ENCODE results near the gene PRR5L.

The PRR5L gene

GRCh38 chr11:36449561-36450096 is 153.5 kb downstream of the PRR5L start:
- DNase-seq (ENCODE audit: low spot score): no peak
- TF ChIP-seq CTCF (IDR thresholded peaks at IDR 0.05; ENCODE audit: extremely low read depth, insufficient read depth, missing control alignments): no peak
- in situ Hi-C loops (cut with MboI; ENCODE audit: low pct_unique_long_range_greater_than_20kb, low sequenced_read_pairs, unreplicated experiment): no loop called here

- in situ Hi-C loops (cut with MboI; ENCODE audit: low pct_unique_long_range_greater_than_20kb, low sequenced_read_pairs, unreplicated experiment): no loop called here
- no peak for DNase-seq (ENCODE audit: low spot score)
- no peak for TF ChIP-seq CTCF (IDR thresholded peaks at IDR 0.05; ENCODE audit: extremely low read depth, insufficient read depth, missing control alignments)
Measured at GRCh38 chr11:36450110-36450572, 154.1 kb downstream of the PRR5L start.

- TF ChIP-seq CTCF (IDR thresholded peaks at IDR 0.05; ENCODE audit: extremely low read depth, insufficient read depth, missing control alignments): no peak
- in situ Hi-C loops (cut with MboI; ENCODE audit: low pct_unique_long_range_greater_than_20kb, low sequenced_read_pairs, unreplicated experiment): no loop called here
Measured at GRCh38 chr11:36451045-36451444, 155.0 kb downstream of the PRR5L start.

GRCh38 chr11:36451681-36452080 is 155.6 kb downstream of the PRR5L start:
- DNase-seq (ENCODE audit: low spot score): no peak

More at GRCh38 chr11:36451045-36451444, 155.0 kb downstream of the PRR5L start:
- DNase-seq (ENCODE audit: low spot score): no peak

GRCh38 chr11:36452236-36452940 is 156.3 kb downstream of the PRR5L start:
- TF ChIP-seq CTCF (IDR thresholded peaks at IDR 0.05; ENCODE audit: extremely low read depth, insufficient read depth, missing control alignments): no peak
- in situ Hi-C loops (cut with MboI; ENCODE audit: low pct_unique_long_range_greater_than_20kb, low sequenced_read_pairs, unreplicated experiment): no loop called here
- DNase-seq (ENCODE audit: low spot score): no peak

More at GRCh38 chr11:36451681-36452080, 155.6 kb downstream of the PRR5L start:
- TF ChIP-seq CTCF (IDR thresholded peaks at IDR 0.05; ENCODE audit: extremely low read depth, insufficient read depth, missing control alignments): no peak
- in situ Hi-C loops (cut with MboI; ENCODE audit: low pct_unique_long_range_greater_than_20kb, low sequenced_read_pairs, unreplicated experiment): no loop called here

GRCh38 chr11:36452961-36453360 is 156.9 kb downstream of the PRR5L start:
- DNase-seq (ENCODE audit: low spot score): no peak
- TF ChIP-seq CTCF (IDR thresholded peaks at IDR 0.05; ENCODE audit: extremely low read depth, insufficient read depth, missing control alignments): no peak
- in situ Hi-C loops (cut with MboI; ENCODE audit: low pct_unique_long_range_greater_than_20kb, low sequenced_read_pairs, unreplicated experiment): no loop called here

All from GM13977 (cell line).